Measurements from ENCODE around the gene TRPC4.

Gene TRPC4

DNA sequence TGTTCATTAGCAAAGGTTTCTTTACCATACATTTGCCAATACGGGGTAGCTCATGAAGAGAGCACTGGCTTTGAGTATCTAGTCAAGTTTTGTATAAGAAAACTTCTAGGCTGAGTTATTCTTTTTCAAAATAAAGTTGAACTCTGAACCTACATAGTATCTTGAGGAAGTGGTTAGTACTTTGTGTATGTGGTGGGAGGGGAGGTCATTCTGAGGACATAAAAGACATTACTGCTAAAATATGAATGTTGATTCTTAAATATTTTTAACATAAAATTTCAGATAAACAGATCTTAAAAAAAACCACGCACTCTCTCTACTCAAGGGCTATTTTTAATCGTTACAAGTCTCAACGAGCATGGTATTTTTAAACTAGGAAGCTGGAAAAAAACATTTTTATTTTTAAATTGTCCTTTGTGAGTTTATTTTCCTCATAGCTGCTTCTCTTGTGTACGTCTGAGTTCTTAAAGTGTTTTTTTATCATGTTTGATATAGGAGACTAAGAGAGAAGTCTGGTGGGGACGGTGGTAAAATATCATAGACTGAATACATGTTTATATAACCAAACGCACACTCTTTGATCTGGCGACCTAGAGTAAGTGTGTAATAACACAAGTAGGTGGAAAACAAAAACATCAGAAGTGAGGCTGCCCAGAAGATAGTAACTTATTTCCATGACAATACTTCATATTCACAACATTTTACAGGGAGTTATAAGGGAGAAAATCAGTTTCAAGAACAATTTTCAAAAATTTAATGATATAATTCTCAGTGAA is 153.0 kb downstream of the TRPC4 start:
- DNase-seq (ENCODE audit: low read depth in 2 of 2), result no peak

DNA sequence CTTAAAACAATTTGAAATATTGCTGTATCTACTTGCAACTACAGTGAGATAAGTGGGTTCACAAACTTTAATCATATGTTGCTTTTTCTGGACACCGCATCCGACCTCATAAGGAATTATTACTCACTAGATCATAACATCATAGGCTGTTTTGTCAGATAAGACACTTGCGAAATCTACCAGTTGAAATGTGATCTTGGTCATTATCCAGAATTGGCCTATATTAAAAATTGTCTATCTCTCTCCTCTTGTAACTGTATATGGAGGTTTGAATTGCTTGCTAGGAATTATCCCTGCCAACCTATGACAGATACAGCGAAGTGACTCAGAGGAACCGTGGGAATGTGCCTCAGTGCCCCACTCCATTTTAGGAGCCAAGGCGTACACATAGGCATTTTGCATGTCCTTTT is 154.0 kb downstream of the TRPC4 start:
- DNase-seq (ENCODE audit: low read depth in 2 of 2), result no peak

DNA sequence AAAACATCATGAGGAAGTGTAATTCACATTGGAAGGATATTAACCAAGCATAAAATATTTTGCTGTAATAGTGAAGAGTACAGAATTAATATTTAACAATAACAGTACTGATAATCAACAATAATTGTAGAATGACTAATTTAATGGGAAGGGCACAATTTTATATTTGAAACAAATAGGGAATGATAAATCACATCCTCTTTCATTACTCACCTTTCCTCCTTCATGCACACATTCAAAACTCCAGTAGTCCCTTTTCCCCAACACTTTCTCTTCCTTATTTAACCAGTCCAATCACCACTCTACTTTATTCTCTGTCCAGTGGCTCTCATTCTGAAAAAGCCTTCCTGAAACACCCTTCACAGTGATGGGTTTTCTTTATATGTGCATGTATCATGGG is 160.3 kb downstream of the TRPC4 start:
- DNase-seq (ENCODE audit: low read depth in 2 of 2), result no peak

DNA sequence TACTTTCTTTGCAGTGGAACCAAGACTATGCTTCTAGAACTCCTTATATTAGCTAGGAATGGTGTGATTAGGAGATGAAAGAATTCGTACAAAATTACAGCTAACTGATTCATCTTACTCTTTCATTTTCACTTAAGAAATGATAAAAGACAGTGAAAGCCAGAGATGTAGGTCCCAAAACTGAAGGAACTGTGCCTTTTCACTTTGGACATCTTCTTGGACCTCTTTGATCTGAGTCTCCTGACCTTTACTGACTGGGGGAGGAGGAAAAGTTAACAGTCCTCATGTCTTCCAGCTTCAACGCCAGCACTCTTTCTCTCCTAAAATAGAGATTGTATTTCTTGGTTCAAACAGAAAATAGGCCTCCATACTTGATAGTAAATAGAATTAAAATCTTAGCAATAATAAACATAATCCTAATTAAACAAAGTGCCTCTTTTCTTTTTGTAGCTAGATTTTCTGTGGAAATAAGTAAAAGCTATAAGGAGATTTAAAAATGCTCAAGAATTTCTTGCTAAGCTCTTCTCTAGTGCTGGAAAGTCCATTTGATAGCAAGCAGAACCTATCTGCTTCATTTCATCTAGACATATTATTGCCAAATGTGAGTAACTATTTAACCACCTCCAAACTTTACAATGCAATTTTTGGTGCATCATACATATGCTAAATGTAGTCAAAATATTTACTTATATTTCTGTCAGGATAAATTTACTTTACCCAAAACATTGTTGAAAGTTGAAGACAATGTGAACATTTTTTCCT is 161.7 kb downstream of the TRPC4 start:
- no peak for DNase-seq (ENCODE audit: low read depth in 2 of 2)

DNA sequence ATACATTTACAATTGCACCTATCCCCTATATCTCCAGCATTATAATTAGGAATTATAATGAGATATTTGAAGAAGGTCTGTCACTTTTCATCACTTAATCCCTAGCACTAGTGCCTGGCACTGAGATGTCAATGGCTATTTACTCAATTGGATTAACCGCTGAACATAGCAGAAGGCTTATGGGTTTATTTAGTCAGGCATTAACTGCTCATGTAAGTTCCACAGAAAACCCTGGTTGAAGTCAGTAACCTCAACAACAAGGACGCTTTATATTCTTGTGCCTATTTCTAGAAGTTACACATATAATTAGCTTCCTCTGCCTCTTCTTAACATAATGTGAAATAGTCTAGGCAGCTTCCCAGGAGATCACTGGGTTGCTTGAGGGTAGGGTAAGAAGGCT is 163.5 kb downstream of the TRPC4 start:
- DNase-seq (ENCODE audit: low read depth in 2 of 2), result no peak

DNA sequence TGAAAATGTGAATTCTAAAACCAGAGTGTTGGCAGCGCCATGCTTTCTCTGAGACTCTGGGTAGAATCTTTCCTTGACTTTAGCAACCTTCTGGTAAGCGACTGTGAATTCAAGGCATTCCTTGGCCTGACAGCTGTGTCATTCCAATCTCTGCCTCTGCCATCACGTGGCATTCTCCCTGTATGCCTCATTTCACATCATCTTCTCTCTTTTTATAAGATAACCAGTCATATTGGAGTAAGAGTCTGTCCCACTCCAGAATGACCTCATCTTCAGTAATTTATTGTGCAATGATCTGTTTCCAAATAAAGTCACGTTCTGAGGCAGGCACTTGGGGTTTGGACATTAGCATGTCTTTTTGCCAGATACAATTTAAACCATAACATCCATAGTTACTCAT is 167.6 kb downstream of the TRPC4 start:
- no peak for DNase-seq (ENCODE audit: low read depth in 2 of 2)

DNA sequence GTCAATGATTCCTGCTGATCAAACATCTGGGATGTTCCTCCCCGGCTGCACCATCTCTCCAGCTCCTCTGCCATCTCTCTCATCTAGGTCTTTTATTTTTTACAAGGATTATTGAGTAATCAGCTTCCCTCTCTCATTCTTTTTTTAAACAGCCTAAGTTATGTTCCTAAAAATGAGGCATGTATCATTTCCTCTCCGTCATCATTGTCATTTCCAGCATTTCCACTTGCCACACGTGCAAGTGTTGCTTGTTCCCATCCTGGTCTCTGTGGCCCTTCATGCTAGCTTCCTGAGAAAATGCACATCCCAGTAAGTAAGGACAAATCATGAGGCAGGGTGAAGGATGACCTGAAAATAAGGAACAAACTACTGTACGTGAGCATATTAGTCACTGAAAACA is 168.3 kb downstream of the TRPC4 start:
- DNase-seq (ENCODE audit: low read depth in 2 of 2), result no peak

DNA sequence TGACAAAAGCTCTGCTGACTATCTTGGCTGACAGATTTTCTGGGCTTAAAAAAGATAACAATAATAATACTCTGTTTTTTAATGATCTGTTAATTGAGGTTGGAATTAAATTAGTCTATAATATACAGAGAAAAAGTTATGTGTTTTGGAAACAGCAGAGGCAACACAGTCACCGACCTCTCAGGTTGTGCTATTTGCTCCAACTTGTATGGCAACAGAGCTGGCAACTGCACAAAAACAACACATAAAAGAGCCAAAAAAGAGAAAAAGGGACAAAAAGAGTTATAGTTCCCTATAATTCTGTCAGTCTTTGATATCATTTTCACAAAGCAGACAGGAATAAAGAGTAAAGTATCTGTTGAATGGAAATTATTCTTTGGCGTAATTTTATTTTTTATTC is 168.7 kb downstream of the TRPC4 start:
- no peak for DNase-seq (ENCODE audit: low read depth in 2 of 2)

DNA sequence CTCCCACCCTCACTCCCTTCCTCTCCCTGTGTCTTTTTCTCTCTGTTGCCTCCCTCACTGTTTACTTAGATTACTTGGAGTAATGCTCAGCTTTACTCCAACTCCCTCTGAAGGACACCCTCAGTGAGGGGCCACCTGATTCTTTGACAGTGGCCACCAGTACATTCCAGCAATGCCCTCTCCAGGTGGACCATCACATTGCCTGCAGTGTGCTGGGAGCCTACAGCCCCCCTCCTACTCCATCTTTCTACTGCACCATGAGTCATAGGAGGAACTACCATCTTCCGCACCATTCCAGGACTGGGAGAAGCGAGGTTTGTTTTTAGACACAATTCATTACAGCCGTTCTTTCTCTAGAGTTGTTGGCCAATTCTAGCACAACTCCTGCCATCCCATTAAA is 174.4 kb downstream of the TRPC4 start:
- DNase-seq (ENCODE audit: low read depth in 2 of 2), result no peak

DNA sequence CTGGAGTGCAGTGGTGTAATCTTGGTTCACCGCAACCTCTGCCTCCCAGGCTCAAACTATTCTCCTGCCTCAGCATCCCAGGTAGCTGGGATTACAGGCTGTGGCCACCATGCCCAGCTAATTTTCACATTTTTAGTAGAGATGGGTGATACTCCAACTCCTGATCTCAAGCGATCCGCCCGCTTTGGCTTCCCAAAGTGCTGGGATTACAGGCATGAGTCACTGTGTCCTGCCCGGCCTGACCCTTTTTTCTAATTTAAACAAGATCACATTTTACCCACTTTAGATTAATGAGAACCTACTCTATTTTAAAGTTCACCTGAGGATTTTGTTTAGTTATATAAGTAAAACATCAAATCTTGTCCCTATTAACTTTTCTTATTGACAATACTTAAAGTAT is 179.2 kb downstream of the TRPC4 start:
- DNase-seq (ENCODE audit: low read depth in 2 of 2), result no peak

DNA sequence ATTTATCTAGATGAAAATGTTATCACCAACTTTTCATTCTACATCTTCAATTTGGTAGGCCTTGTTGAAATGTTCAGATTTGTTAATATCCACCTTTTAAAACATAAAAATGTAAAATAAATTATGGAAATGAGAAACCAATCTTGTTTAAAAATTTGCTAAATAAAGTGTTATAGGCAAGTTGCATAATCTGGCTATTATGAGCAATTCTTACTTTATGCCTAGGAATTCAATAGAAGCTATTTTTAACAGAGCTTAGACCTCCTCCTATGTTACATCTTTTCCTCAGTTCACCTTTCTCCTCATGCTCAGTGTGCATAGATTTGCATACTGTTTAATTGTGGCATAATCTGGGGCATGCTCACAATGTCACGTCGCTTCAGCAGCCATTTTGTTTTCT is 183.1 kb downstream of the TRPC4 start:
- DNase-seq (ENCODE audit: low read depth in 2 of 2), result no peak

DNA sequence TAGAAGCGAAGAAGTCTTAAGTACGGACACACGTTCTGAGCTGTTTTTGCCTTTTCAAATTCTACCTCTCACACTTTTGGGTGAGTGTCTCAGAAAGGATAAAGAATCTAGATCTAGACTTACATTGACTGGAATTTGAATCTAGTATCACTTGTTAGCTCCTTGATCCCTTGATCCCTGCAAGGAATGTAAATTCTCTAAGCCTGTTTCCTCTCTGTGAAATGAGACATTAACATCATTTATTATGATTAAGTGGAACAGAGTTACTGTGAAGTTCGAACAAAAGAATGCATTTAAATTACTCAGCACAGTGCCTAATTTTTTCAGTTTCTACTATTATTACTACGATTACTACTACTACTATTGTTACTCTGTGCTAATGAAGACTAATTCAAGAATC is 184.4 kb downstream of the TRPC4 start:
- DNase-seq (ENCODE audit: low read depth in 2 of 2), result no peak

DNA sequence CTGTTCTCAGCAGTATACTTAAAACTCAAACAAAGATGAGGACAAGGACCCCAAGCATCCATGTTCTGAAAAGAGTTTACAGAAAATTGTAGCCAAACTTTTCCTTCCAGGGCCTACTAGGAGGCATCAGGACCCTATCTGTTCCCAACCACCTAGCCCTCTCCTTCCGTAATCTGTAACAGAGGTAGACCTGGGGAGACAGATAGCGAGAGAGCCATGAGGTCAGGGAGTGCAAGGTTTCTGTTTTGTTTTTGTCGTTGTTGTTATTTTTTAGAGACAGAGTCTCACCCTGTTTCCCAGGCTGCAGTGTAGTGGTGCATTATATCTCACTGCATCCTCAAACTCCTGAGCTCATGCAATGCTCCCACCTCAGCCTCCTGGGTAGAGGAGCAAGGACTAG is 187.1 kb downstream of the TRPC4 start:
- no peak for DNase-seq (ENCODE audit: low read depth in 2 of 2)

DNA sequence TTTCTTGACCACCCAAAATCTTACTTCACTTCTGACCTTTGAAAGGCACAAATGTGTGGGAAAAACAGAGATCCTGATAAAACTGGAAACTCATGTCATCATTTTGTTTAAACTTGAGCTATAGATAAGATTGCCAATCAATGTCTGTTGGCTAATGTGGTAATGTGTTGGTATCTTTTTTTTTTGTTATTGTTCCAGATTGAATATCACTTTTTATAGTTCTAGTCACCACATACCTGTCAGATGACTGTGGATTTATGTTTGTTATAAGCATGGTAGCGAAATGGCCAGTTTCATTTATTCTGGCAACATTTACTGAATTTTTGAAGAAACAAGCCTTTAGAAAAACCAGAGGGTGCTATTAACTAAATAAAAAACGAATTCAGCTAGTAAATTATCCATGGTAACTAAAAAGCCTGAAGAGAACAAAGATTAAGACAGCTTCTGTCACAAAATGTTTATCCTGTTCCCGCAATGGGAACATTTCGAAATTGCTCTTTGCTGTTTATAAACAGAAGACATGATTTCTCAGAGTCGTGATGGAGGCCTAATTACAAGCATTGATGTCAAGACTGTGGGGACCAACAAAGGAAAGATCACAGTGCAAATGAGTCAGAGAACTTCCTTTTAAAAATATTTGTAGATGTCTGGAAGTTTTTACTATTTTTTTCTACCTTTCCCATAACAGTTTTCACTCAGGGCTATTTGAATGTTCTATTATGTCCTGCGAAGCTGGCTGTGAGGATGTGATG is 188.1 kb downstream of the TRPC4 start:
- DNase-seq (ENCODE audit: low read depth in 2 of 2), result no peak

DNA sequence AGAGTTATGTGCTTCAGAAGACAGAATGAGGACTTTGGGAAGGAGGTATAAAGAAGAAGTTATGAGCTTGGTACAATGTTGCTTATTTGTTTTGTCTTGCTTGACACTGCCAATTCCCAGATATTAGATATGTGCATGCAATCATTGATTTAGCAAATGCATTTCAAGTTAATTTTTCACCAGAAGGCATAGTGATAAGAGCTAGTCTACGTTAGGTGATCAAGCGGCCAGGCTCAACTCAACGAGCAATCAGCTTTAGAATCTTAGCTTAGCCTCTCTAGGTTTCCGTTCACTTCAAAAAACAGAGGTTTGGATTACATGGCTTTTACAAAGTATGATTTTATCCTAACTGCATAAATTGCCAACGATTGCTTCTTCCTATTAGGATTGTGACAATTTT is 189.4 kb downstream of the TRPC4 start:
- DNase-seq (ENCODE audit: low read depth in 2 of 2), result no peak

DNA sequence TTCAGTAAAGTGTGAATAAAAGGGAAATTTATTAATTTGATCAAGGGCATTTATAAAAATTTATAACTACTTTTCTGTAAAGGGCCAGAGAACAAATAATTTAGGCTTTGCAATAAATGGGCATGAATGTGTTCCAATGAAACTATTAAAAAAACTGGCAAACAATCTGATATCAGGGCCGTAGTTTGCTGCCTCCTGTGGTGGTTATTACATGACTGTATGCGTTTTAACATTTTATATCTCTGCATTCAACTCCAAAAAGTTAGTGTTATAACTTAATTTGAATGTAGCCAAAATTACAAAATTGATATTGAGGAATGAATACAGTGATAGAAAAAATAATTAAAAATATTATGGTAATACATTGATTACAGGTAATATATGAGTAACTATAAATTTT is 190.5 kb downstream of the TRPC4 start:
- DNase-seq (ENCODE audit: low read depth in 2 of 2), result no peak

DNA sequence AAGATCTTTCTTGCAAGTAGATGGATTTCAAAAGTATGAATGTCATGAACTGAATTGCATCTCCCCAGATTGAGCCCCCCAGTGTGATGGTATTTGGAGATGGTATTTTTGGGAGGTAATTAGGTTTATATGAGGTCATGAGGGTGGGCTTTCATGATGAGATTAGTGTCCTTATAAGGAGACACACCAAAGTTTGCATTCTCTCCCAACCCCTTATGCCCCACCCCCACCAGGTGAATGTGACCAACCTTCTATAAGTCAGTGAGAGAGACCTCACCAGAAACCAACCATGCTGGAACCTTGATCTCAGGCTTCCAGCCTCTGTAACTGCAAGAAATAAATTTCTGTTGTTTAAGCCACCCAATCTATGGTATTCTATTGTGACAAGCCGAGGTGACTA is 199.7 kb downstream of the TRPC4 start:
- no peak for DNase-seq (ENCODE audit: low read depth in 2 of 2)

DNA sequence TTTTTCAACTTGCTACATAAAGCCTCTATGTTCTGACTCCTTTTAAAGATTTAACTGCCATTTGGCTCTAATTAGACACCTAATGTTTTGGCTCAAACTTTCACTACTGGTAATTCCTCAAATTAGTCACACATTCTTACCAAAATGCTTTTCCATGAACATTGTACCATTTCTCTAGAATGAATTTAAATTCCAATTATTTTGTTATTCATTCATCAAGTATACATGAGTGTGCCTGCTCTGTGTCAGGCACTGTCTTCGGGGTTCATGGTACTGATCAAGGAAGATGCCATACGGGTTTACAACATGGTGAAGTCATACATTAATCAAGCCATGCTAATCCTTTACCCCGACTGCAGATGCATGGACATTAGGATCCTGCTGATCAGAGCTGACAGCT is 201.9 kb downstream of the TRPC4 start:
- DNase-seq (ENCODE audit: low read depth in 2 of 2), result no peak

DNA sequence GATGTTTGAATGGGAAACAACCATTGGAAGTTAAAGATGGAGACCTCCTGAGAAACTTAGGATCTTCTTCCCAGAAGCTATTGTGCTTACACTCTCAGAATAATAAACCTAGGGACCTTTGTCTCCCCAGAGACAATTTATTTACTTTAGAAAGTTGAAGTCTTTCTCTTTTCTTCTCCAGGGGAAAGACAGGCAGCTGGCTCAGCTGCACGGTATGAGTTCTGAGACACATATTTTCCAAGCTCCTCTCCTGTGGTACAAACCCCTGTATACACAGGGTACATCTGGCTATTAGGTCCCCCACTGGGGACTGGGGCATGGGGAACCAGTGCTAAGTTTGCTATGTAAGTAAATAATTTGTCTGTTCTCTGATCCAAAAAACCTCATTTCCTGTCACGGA is 203.5 kb downstream of the TRPC4 start:
- DNase-seq (ENCODE audit: low read depth in 2 of 2), result no peak

DNA sequence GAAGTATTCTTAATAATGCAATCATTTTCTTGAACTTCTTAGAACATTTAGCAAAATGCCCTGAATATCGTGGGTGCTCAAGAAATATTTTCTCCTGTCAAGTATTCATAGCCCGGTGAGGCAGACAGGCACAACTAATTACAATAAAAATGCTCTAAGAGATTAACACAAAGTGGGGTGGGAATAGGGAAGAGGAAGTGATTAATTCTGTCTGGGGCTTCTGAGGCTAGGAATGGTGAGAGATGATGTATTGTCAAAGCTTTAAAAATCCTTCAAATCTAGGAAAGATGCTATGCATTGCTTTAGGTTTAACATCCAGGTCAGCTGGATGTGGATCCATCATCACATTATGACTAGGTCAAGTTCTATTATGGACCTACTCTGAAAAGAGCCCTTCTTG is 204.2 kb downstream of the TRPC4 start:
- no peak for DNase-seq (ENCODE audit: low read depth in 2 of 2)

DNA sequence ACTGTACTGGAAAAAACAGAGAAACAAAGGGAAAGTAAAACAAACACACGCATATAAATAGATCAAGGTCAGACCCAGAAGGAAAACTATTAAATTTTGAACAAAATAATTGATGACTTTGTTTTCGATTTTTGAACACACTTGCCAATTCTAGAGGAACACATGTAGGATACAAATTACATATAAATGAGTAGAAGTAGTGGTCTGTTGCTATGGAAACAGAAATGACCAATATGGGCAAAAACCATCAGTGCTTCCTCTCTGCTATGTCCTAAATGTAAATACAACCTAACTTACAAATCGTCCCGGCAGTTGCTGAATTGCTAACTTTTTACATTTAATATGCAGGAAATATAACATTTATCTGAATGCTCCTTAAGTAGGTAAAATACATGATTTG is 205.8 kb downstream of the TRPC4 start:
- DNase-seq (ENCODE audit: low read depth in 2 of 2), result no peak

DNA sequence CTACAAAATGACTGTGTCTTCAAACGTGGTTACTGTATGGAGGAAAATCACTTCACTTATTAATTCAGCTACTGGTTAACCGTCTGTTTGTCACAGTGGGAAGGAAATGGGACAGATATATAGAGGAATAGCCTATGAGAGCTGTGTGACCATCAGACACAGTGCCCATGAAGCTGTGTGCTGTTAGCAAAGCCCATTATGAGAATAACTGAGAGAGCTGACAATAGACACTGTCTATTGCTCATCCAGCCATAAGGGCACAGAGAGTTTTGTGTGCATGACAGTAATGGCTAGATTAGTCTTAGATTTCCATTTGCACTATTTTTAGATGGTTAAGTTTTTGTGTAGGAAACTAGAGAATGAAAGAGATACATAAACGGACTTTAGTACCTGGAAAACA is 206.9 kb downstream of the TRPC4 start:
- DNase-seq (ENCODE audit: low read depth in 2 of 2), result no peak

DNA sequence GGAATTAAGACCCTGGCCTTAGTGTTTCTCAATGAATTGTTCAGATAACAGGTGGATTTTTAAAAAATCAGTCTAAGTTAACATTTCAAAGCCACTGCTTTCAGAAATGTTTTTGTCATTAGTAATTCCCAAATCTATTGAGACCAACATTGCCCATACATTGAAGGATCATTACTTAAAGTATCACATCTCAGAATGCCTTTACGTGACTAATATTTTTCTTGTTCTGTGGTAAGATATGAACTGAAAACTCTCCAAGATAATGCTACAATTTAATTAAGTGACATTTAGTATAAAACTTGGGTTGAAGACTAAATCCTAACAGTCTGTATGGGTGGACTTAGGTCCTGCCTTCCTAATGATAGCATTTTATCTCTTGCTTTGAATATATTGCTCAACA is 211.6 kb downstream of the TRPC4 start:
- DNase-seq (ENCODE audit: low read depth in 2 of 2), result no peak
